HK-2 (cell line): Measurements from ENCODE around the gene KAT8.

Experiments
- DNase-seq: peaks from one replicate; pipeline ENCODE4 v3.0.0-alpha.2; 2018; ENCODE audit not compliant: unreplicated experiment

Gene KAT8

DNA sequence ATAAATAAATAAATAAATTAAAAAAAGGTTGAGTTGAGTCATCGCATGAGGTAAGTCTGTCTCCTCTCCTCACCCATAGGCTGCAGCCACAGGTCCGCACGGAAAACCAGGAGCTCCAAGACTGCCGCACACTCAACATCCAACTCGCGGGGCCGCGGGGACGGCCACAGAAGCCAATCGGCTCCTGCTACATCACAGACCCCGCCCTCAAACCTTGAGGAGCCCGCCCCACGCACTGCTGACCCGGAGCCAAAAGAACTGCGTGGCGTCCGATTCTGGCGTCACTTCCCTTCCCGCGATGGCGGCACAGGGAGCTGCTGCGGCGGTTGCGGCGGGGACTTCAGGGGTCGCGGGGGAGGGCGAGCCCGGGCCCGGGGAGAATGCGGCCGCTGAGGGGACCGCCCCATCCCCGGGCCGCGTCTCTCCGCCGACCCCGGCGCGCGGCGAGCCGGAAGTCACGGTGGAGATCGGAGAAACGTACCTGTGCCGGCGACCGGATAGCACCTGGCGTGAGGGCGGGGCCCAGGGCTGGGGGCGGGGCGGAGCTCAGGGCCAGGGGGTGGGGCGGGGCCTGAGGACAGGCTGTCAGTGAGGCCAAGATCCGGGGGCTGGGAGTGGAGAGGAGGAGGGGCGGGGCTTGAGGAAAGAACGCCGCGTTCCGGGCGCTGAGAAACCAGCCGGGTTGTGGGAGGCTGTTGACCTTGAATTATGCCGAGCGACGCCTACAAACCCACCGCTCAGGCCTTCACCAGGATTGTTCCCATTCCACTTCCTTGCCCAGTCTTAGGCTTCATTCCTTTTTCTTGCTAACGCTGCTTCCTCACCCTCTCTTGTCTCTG is at the start of gene KAT8:
TSS of gene KAT8 (plus strand) at position 281 of the 839 bp plus-strand sequence. CDS start at position 299, 18 bp downstream.
- peak; percentile 99 for DNase-seq

DNA sequence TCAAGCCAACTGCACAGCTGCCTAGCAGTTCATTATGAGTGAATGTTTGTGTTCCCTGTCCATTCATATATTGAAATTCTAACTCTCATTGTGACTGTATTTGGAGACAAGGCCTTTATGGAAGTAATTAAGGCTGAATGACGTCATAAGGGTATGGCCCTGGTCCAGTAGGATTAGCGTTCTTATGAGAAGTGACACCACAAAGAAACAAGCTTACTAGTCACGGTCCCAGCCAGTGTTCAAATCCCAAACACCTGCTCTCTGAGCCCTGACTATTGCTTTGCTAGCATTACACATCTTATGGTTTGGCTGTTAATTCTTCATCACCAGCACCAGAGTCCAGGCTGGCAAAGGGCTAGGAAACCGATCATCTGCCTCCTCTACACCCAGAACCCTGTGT is 45.6 kb upstream of the KAT8 start:
- no peak for DNase-seq

DNA sequence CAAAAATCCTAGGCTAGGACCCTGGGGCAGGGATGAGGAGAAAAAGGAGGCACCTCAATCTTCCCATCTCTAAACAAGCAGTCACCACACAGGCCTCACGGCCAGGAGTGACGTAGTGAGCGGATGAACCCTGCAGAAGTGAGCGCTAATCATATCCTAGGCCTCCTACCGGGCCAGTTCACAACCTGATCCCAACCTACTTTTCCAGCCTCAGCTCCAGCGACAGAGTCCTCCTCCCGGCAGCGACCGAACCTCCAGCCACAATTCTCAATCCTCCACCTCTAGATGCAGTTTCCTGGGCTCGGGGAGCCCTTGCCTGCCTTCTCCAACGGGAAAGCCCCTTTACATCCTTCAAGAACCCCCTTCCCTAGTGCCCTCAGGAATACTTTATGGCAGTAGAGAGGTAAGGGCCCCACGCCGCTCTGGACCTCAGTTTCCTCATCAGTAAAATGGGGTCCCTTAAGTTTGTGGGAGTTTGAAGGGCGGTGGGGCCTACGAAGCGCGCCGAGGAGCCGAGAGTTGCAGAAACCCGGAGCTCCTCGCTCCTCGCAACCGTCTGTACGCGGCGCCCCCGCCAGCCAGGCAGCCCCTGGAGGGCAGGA is 44.8 kb upstream of the KAT8 start:
- DNase-seq = peak; percentile 57

GRCh38 chr16:31073142-31073969 is 44.1 kb upstream of the KAT8 start:
- DNase-seq = peak; percentile 92

DNA sequence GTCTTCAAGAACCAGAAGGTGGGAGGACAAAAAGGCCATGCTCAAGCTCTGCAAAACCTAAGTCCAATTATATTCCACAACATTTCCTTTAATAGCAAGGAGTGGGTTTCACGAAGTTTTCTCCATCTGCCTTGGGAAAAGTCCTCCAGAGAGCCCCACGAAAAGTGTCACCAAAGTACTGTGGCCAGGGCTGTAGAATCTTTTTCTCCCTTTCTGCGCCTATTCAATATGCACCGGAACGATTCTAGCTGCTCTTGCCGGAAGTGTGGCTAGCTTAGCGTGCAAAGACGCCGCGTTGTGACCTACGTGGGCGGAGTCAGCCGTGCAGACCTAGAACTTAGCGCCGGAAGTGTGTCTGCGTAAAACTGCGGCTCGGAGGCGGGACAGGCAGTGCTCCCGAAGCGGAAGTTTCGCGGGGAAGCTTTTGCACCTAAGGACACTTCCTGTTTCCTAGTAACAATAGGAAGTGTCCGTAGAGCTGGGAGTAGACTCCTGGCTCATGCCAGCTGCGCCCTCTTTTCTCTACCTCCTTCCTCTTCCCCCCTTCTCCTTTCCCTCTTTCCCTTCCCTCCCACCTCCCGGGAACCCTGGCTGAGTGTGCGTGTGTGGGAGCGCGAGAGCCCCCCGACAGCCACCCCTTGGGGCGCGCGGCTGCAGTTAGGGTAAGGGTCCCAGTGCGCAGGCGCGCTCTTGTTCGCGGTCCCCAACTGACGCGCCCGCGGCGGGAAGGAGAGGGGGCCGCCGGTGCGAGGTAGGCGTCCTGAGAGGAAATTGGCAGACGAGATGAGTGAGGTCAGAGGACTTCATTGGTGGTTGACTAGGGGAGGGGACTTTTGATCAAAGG is 43.3 kb upstream of the KAT8 start, which contains the start of the genes ZNF646 and ZNF668:
TSS of gene ZNF646 (plus strand) at position 453 of the 844 bp plus-strand sequence. CDS start 1,903 bp downstream, outside the sequence.
TSS of gene ZNF668 (minus strand) at position 271 of the 844 bp plus-strand sequence. CDS start 9,781 bp downstream, outside the sequence.
- peak; percentile 99 for DNase-seq

- DNase-seq = no peak
Observed at GRCh38 chr16:31074814-31075183, 42.7 kb upstream of the KAT8 start.

GRCh38 chr16:31076319-31076718 is 41.1 kb upstream of the KAT8 start:
- no peak for DNase-seq

- no peak for DNase-seq
Observed at GRCh38 chr16:31077024-31077423, 40.4 kb upstream of the KAT8 start.

GRCh38 chr16:31077592-31078396 is 39.7 kb upstream of the KAT8 start:
- DNase-seq = no peak

GRCh38 chr16:31078597-31079341 is 38.7 kb upstream of the KAT8 start:
- DNase-seq = no peak

GRCh38 chr16:31079342-31079944 is 38.0 kb upstream of the KAT8 start:
- no peak for DNase-seq

DNA sequence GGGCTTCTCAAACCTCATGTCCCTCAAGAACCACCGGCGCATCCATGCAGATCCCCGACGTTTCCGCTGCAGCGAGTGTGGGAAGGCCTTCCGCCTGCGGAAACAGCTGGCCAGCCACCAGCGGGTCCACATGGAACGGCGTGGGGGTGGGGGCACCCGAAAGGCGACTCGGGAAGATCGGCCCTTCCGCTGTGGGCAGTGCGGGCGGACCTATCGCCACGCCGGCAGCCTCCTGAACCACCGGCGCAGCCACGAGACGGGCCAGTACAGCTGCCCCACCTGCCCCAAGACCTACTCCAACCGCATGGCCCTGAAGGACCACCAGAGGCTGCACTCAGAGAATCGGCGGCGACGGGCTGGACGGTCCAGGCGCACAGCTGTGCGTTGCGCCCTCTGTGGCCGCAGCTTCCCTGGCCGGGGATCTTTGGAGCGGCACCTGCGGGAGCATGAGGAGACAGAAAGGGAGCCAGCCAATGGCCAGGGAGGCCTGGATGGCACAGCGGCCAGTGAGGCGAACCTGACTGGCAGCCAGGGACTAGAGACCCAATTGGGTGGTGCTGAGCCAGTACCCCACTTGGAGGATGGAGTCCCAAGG is 37.3 kb upstream of the KAT8 start:
- DNase-seq = no peak

DNA sequence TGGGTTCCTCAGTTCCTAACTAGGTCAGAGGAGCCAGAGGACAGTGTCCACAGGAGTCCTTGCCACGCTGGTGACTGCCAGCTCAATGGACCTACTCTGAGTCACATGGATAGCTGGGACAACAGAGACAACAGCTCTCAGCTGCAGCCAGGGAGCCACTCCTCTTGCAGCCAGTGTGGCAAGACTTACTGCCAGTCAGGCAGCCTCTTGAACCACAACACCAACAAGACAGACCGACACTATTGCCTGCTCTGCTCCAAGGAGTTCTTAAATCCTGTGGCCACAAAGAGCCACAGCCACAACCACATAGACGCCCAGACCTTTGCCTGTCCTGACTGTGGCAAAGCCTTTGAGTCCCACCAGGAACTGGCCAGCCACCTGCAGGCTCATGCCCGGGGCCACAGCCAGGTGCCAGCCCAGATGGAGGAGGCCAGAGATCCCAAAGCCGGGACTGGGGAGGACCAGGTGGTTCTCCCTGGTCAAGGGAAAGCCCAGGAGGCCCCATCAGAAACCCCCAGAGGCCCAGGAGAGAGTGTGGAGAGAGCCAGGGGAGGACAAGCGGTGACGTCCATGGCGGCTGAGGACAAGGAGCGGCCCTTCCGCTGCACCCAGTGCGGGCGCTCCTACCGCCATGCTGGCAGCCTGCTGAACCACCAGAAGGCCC is 36.6 kb upstream of the KAT8 start:
- DNase-seq = no peak

- no peak for DNase-seq
Observed at GRCh38 chr16:31081428-31082351, 35.8 kb upstream of the KAT8 start.

DNA sequence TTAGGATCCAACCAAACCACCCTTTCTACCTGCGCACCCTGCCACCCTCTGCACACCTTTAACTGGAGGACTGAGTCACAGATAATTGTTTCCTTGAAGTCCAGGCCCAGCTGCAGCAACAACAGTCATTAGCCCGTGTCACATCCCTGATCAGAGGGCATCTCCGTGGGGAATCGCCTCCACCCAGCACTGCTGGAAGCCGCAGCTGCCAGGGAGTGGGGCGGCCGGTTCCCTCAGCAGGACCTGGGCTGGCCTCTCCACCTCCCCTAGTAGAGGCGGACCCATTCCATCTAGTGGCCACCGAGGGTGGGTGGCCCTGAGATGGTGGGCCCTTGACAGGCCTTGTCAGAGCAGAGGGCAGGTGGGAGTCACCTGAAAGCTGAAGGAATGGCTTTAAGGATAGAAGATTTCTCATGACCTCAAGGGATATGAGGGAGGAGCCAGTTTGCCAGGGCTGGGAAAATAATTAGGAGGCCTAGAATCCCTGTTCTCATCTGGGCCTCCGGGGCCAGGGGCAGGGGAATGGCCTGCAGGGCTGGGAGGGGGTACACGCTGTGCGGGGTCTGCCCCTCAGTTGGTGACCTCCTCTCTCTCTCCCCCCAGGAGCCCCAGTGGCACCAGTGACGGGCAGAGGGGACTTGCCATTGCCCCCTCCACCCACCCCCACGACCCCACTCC is 35.0 kb upstream of the KAT8 start:
- DNase-seq = no peak

DNA sequence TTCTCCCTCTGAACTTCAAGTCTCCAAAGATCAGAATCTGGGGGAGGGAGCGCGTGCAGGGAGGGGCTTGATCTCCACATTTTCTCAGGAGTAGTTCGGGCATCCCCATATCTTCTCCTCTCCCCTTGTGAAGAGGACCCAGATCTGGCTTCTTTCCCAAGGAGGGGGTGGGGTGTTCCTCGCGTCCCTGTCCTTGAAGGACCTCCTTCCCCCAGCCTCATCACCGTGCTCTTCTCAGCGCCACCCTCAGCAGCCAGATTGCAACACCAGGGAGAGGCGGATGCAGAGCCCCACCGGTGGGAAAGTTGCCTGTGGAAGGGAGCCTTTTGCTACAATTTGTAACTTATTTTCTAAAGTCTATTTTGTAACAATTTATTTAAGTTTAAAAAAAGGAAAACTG is 34.4 kb upstream of the KAT8 start:
- no peak for DNase-seq

DNA sequence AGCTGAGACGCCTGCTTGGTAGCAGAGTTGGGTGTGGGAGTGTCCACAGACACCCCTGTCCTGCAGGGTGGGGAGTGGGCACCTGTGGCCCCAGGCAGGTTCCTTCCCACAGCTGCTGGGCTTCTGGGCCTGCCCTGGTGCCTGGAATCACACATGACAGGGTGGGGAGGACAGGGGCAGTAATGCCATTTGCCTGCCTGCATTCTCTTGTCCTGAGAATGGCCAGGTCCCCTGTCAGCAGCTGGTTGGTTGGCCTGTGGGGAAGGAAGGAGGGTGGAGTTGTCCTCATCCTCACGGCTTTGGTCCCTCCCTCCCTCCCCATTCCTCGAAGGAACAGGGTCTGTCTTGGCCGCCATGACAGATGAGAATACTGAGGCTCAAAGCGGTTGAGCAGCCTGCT is 33.9 kb upstream of the KAT8 start:
- no peak for DNase-seq
